ENCODE measurements around the gene PRDM5.
"Not testable (repeated sequence)": the region's sequence is repeated elsewhere in the genome, so short reads cannot be mapped to it uniquely, and the experiment has no call there.

Gene PRDM5

GRCh38 chr4:120750152-120750525, 172.4 kb downstream of the PRDM5 start:
- DNase-seq: no peak

- DNase-seq: no peak
Measured at GRCh38 chr4:120749445-120750151, 172.9 kb downstream of the PRDM5 start.

GRCh38 chr4:120741636-120742035, 180.9 kb downstream of the PRDM5 start:
- DNase-seq: not testable (repeated sequence)

GRCh38 chr4:120736312-120736711, 186.2 kb downstream of the PRDM5 start:
- DNase-seq: no peak

GRCh38 chr4:120733968-120734367, 188.6 kb downstream of the PRDM5 start:
- no peak for DNase-seq

GRCh38 chr4:120733054-120733453, 189.5 kb downstream of the PRDM5 start:
- no peak for DNase-seq

- DNase-seq: peak; percentile 66
Measured at GRCh38 chr4:120731561-120731960, 191.0 kb downstream of the PRDM5 start.

- no peak for DNase-seq
Measured at GRCh38 chr4:120730777-120731320, 191.7 kb downstream of the PRDM5 start.

- no peak for DNase-seq
Measured at GRCh38 chr4:120728892-120729675, 193.4 kb downstream of the PRDM5 start.

GRCh38 chr4:120725639-120726580, 196.6 kb downstream of the PRDM5 start:
- DNase-seq: no peak

- DNase-seq: no peak
Measured at GRCh38 chr4:120724656-120725055, 197.9 kb downstream of the PRDM5 start.

- DNase-seq: no peak
Measured at GRCh38 chr4:120723986-120724385, 198.5 kb downstream of the PRDM5 start.

- no peak for DNase-seq
Measured at GRCh38 chr4:120723105-120723504, 199.4 kb downstream of the PRDM5 start.

- no peak for DNase-seq
Measured at GRCh38 chr4:120722655-120723054, 199.9 kb downstream of the PRDM5 start.

GRCh38 chr4:120720354-120720934, 202.1 kb downstream of the PRDM5 start:
- no peak for DNase-seq

GRCh38 chr4:120718979-120719566, 203.5 kb downstream of the PRDM5 start:
- peak; percentile 85 for DNase-seq

- DNase-seq: no peak
Measured at GRCh38 chr4:120716346-120716745, 206.2 kb downstream of the PRDM5 start.

GRCh38 chr4:120714417-120715010, 208.0 kb downstream of the PRDM5 start:
- no peak for DNase-seq

- DNase-seq: peak; percentile 79
Measured at GRCh38 chr4:120709991-120710390, 212.5 kb downstream of the PRDM5 start.

- no peak for DNase-seq
Measured at GRCh38 chr4:120704538-120704937, 218.0 kb downstream of the PRDM5 start.

- DNase-seq: no peak
Measured at GRCh38 chr4:120703908-120704307, 218.6 kb downstream of the PRDM5 start.

Measured in fibroblast of skin of scalp (primary cell).